Cardiac fibroblast (primary cell): Measurements from ENCODE around the gene SLC25A38.
"Not testable (repeated sequence)": the region's sequence is repeated elsewhere in the genome, so short reads cannot be mapped to it uniquely, and the experiment has no call there.

Experiments used
- DNase-seq, 2 donors: peaks; one replicate each; pipeline versions ENCODE4 v3.0.0 to v3.0.0-alpha.2; 2010; ENCODE audit warnings: low read depth in 2 of 2
- H3K4me3 ChIP-seq, 2 donors: replicated peaks in 1 of 2; 1 replicate in 1 of 2; 2 replicates in 1 of 2; pipeline ENCODE4 v1.5.1; 2011; ENCODE audit warnings: low read depth in 2 of 2, low read length in 2 of 2, mild to moderate bottlenecking in 2 of 2, moderate library complexity in 1 of 2
- CTCF ChIP-seq: IDR thresholded peaks from one replicate; pipeline ENCODE4 v1.5.1; 2011; ENCODE audit warnings: low read depth, mild to moderate bottlenecking, low read length, inconsistent platforms

Gene SLC25A38

GRCh38 chr3:39343760-39344159 lies 39.4 kb upstream of the SLC25A38 start:
- H3K4me3 ChIP-seq = no peak overlapping the region
- TF ChIP-seq CTCF = no peak
- no peak for DNase-seq

GRCh38 chr3:39344746-39345344 lies 38.3 kb upstream of the SLC25A38 start:
- DNase-seq = no peak
- no peak overlapping the region for H3K4me3 ChIP-seq
- TF ChIP-seq CTCF = no peak

- no peak for DNase-seq
- H3K4me3 ChIP-seq = no peak overlapping the region
- no peak for TF ChIP-seq CTCF
These were observed 36.2 kb upstream of the SLC25A38 start for GRCh38 chr3:39346785-39347585.

- no peak for TF ChIP-seq CTCF
- H3K4me3 ChIP-seq = no peak overlapping the region
- no peak for DNase-seq
These were observed 35.6 kb upstream of the SLC25A38 start for GRCh38 chr3:39347586-39347876.

GRCh38 chr3:39349080-39349479 lies 34.1 kb upstream of the SLC25A38 start:
- no peak for DNase-seq
- H3K4me3 ChIP-seq = no peak overlapping the region
- TF ChIP-seq CTCF = no peak

GRCh38 chr3:39350714-39351113 lies 32.5 kb upstream of the SLC25A38 start:
- no peak for DNase-seq
- no peak for TF ChIP-seq CTCF
- H3K4me3 ChIP-seq = no peak overlapping the region

- not testable (repeated sequence) for H3K4me3 ChIP-seq, DNase-seq
These were observed 32.0 kb upstream of the SLC25A38 start for GRCh38 chr3:39351134-39351533.

- DNase-seq, H3K4me3 ChIP-seq: not testable (repeated sequence)
These were observed 29.8 kb upstream of the SLC25A38 start for GRCh38 chr3:39353168-39353927.
